ENCODE results near the gene VSIG10. TPM values are rescaled to one million over a fixed set of nuclear protein-coding genes. Genes with fewer than 3 reads are reported as not detected.
"Not testable (repeated sequence)": the region's sequence is repeated elsewhere in the genome, so short reads cannot be mapped to it uniquely, and the experiment has no call there.

The VSIG10 gene
- 5.2 and 6.3 TPM in 2 replicates for total RNA-seq

GRCh38 chr12:118103601-118104382 is at the start of gene VSIG10:
Gene VSIG10, minus strand, starts transcription at chr12:118104011. Its CDS starts 340 bp downstream, at chr12:118103671.
- intact Hi-C loops (cut with micrococcal nuclease): no loop called here

GRCh38 chr12:118151755-118152154 is 47.9 kb upstream of the VSIG10 start:
- intact Hi-C loops (cut with micrococcal nuclease): no loop called here

GRCh38 chr12:118150625-118151024 is 46.8 kb upstream of the VSIG10 start:
- intact Hi-C loops (cut with micrococcal nuclease): no loop called here

- intact Hi-C loops (cut with micrococcal nuclease): no loop called here
Observed at GRCh38 chr12:118148287-118148686, 44.5 kb upstream of the VSIG10 start.

GRCh38 chr12:118145798-118146156 is 42.0 kb upstream of the VSIG10 start:
- intact Hi-C loops (cut with micrococcal nuclease): no loop called here

GRCh38 chr12:118145113-118145797 is 41.4 kb upstream of the VSIG10 start:
- intact Hi-C loops (cut with micrococcal nuclease): no loop called here

GRCh38 chr12:118144499-118144898 is 40.7 kb upstream of the VSIG10 start:
- intact Hi-C loops (cut with micrococcal nuclease): no loop called here

- intact Hi-C loops (cut with micrococcal nuclease): no loop called here
Observed at GRCh38 chr12:118140825-118141224, 37.0 kb upstream of the VSIG10 start.

- intact Hi-C loops (cut with micrococcal nuclease): loop anchor here (2.0 to 5.0 kb wide), 2 partner anchors 45 to 262 kb away; no protein-coding TSS in a partner anchor
Observed at GRCh38 chr12:118137148-118137678, 33.4 kb upstream of the VSIG10 start.

GRCh38 chr12:118136559-118137003 is 32.8 kb upstream of the VSIG10 start:
- intact Hi-C loops (cut with micrococcal nuclease): loop anchor here (1.0 to 5.0 kb wide), 7 partner anchors 15 to 262 kb away; partner anchors contain the start of gene RFC5

GRCh38 chr12:118135788-118136558 is 32.2 kb upstream of the VSIG10 start, which contains the start of gene PEBP1:
Gene PEBP1, plus strand, starts transcription at chr12:118136124. Its CDS starts 86 bp downstream, at chr12:118136210.
- intact Hi-C loops (cut with micrococcal nuclease): loop anchor here (1.0 to 5.0 kb wide), 7 partner anchors 15 to 261 kb away; partner anchors contain the start of gene RFC5

GRCh38 chr12:118129436-118129835 is 25.6 kb upstream of the VSIG10 start:
- intact Hi-C loops (cut with micrococcal nuclease): not testable (repeated sequence)

- intact Hi-C loops (cut with micrococcal nuclease): no loop called here
Observed at GRCh38 chr12:118127867-118128266, 24.1 kb upstream of the VSIG10 start.

- intact Hi-C loops (cut with micrococcal nuclease): no loop called here
Observed at GRCh38 chr12:118126119-118126757, 22.4 kb upstream of the VSIG10 start.

- intact Hi-C loops (cut with micrococcal nuclease): no loop called here
Observed at GRCh38 chr12:118125743-118126118, 21.9 kb upstream of the VSIG10 start.

GRCh38 chr12:118124333-118124874 is 20.6 kb upstream of the VSIG10 start:
- intact Hi-C loops (cut with micrococcal nuclease): loop anchor here (5.0 kb wide), 4 partner anchors 43 to 1288 kb away; partner anchors contain the start of gene WSB2

- intact Hi-C loops (cut with micrococcal nuclease): loop anchor here (5.0 kb wide), 4 partner anchors 45 to 1290 kb away; partner anchors contain the start of gene WSB2
Observed at GRCh38 chr12:118122264-118122663, 18.5 kb upstream of the VSIG10 start.

- intact Hi-C loops (cut with micrococcal nuclease): loop anchor here (1.0 to 5.0 kb wide), 8 partner anchors 16 to 1292 kb away; partner anchors contain the start of genes PEBP1, SUDS3 and WSB2
Observed at GRCh38 chr12:118120579-118121363, 17.0 kb upstream of the VSIG10 start.

- intact Hi-C loops (cut with micrococcal nuclease): no loop called here
Observed at GRCh38 chr12:118119449-118119879, 15.7 kb upstream of the VSIG10 start.
